Peyer's patch (tissue), 4 donors: ENCODE results near the gene CRHBP.

ENCODE experiments used
- CTCF ChIP-seq, 6 experiments: fragments of 450-650 bp in 4 of 6; fragments of 200-600 bp in 2 of 6; sonication (generic) in 1 of 6; IDR thresholded peaks; one replicate each; pipeline ENCODE4 v1.5.1; 2017 to 2019; ENCODE audit warnings: antibody characterized with exemption in 6 of 6, mild to moderate bottlenecking in 3 of 6, moderate library complexity in 1 of 6
- POLR2A ChIP-seq, 2 donors: fragments of 450-650 bp; IDR thresholded peaks; one replicate each; pipeline ENCODE4 v1.5.1; 2017; ENCODE audit warnings: antibody characterized with exemption in 2 of 2, mild to moderate bottlenecking in 2 of 2, moderate library complexity in 2 of 2

GRCh38 chr5:76974785-76975184, 21.9 kb downstream of the CRHBP start:
- no peak for TF ChIP-seq CTCF (IDR thresholded peaks at IDR 0.05)
- no peak for TF ChIP-seq POLR2A (IDR thresholded peaks at IDR 0.05)
